SW 1271 (cell line): ENCODE data around the gene PCDHGA1.
A peak's percentile ranks its signal among the peaks of the same experiment; 100 is the strongest.

ENCODE experiments used
- DNase-seq, 2 experiments: peaks; one replicate each; lab custom pipeline; 2025; lab: John Stamatoyannopoulos, UW

The PCDHGA1 gene

DNA sequence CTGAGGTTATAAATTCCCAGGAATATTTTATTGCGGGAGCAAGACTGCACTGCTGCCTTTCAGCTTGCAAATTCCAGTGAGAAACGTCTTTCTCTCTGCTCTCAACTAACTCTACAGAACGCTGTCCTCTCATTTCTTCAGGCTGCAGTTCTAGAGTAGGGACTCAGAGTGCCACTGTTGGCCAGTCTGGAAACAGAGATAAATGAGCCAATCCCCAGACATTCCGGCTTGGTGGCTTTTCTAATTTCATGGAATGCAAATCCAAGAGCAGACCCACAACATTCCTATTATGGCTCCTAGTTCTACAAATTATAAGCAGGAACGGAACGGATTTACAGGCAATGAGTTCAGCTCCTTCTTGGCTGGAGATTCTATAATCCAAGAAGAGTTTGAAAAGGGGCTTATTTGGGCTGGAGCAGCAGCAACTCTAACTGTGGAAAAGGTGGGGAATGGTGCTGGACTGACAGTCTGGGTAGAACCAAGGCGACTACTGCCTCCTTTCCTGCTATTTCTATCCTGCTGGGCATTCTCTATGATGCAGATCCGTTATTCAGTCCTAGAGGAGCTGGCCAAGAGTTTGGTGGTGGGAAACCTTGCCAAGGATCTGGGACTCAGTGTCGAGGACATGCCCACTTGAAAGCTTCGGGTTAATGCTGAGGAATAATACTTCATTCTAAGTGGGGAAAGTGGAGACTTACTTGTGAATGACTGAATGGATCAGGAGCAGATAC, 109.3 kb downstream of the PCDHGA1 start:
- no peak for DNase-seq

DNA sequence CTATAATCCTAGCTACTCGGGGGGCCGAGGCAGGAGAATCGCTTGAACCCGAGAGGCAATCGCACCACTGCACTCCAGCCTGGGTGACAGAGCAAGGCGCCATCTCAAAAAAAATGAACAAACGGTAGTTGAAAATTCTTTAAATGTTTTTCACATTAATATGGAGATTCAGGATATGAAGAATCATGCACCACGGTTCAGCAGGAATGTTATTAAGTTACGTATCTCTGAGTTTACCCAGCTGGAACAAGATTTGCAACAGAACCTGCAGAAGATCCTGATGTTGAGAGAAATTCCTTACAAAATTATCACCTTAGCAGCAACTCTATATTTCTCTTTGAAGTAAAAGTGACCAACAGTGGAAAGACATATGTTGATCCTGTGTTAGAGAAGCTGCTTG, 110.0 kb downstream of the PCDHGA1 start:
- no peak for DNase-seq

DNA sequence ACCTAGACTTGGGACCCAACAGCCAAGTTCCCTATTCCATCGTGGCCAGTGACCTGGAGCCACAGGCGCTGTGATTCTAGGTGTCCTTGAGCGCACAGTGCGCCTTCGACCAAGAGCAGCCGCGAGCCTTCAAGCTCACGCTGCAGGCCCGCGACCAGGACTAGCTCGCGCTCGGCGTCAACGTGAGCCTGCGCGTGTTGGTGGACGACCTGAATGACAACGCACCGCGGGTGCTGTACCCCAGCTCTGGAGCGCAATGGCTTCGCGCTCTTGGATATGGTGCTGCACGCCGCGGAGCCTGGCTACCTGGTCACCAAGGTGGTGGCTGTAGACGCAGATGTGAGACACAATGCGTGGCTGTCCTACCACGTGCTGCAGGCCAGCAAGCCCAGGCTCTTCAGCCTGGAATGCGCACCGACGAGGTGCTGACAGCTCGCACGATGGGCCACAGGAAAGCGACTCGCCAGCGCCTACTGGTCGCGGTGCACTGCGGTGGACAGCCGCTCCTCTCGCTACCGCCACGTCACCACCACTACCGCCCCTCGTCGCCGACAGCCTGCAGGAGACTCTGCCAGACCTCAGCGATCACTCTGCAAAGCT, 111.4 kb downstream of the PCDHGA1 start:
- DNase-seq = no peak

DNA sequence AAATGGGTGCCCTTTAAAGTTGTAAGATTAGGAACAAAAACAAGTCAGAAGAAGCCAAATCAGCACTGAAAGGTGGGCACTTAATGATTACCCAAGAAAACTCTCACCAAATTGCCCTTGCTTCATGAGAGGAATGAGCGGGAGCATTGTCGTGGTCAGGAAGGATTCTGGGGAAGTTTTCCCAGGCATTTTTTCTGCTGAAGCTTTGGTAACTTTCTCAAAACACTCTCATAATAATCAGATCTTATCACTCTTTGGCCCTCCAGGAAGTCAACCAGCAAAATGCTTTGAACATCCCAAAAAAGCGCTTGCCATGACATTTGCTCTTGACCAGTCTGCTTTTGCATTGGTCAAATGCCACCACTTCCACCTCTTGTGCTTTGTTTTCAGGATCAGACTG, 135.0 kb downstream of the PCDHGA1 start:
- no peak for DNase-seq

DNA sequence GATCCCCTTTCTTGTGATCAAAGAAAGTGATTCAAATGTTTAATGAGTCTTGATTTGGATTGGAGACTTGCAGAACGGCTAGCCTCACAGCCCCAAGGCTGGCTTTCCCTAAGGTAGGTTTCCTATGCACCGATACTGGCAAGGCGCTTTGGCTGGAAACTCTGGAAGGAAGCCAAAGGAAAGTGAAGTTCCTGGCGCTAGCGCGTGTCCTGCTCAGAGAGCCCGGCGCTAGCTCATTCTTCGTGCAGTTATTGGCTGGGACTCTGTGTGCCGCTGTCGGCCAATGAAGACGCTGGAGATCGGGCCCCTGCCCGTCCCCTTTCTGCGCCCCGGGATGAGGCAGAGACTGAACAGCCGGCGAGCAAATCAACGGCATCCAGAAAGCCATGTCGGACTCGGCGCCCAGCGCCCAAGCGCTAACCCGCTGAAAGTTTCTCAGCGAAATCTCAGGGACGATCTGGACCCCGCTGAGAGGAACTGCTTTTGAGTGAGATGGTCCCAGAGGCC, 145.4 kb downstream of the PCDHGA1 start, which contains the start of gene PCDHGC3:
TSS of gene PCDHGC3 (plus strand) at position 342 of the 507 bp plus-strand sequence. CDS start at position 493, 151 bp downstream.
- peak; percentile 92 to 97 for DNase-seq

DNA sequence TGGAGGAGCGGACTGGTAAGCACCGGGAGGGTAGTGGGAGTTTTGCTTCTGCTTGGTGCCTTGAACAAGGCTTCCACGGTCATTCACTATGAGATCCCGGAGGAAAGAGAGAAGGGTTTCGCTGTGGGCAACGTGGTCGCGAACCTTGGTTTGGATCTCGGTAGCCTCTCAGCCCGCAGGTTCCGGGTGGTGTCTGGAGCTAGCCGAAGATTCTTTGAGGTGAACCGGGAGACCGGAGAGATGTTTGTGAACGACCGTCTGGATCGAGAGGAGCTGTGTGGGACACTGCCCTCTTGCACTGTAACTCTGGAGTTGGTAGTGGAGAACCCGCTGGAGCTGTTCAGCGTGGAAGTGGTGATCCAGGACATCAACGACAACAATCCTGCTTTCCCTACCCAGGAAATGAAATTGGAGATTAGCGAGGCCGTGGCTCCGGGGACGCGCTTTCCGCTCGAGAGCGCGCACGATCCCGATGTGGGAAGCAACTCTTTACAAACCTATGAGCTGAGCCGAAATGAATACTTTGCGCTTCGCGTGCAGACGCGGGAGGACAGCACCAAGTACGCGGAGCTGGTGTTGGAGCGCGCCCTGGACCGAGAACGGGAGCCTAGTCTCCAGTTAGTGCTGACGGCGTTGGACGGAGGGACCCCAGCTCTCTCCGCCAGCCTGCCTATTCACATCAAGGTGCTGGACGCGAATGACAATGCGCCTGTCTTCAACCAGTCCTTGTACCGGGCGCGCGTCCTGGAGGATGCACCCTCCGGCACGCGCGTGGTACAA, 146.0 kb downstream of the PCDHGA1 start:
- DNase-seq = peak in 1 of 2 experiments; percentile 70

DNA sequence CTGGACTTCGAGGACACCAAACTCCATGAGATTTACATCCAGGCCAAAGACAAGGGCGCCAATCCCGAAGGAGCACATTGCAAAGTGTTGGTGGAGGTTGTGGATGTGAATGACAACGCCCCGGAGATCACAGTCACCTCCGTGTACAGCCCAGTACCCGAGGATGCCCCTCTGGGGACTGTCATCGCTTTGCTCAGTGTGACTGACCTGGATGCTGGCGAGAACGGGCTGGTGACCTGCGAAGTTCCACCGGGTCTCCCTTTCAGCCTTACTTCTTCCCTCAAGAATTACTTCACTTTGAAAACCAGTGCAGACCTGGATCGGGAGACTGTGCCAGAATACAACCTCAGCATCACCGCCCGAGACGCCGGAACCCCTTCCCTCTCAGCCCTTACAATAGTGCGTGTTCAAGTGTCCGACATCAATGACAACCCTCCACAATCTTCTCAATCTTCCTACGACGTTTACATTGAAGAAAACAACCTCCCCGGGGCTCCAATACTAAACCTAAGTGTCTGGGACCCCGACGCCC, 146.8 kb downstream of the PCDHGA1 start:
- DNase-seq = no peak

DNA sequence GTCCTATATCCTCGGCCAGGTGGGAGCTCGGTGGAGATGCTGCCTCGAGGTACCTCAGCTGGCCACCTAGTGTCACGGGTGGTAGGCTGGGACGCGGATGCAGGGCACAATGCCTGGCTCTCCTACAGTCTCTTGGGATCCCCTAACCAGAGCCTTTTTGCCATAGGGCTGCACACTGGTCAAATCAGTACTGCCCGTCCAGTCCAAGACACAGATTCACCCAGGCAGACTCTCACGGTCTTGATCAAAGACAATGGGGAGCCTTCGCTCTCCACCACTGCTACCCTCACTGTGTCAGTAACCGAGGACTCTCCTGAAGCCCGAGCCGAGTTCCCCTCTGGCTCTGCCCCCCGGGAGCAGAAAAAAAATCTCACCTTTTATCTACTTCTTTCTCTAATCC, 147.5 kb downstream of the PCDHGA1 start:
- DNase-seq = no peak

DNA sequence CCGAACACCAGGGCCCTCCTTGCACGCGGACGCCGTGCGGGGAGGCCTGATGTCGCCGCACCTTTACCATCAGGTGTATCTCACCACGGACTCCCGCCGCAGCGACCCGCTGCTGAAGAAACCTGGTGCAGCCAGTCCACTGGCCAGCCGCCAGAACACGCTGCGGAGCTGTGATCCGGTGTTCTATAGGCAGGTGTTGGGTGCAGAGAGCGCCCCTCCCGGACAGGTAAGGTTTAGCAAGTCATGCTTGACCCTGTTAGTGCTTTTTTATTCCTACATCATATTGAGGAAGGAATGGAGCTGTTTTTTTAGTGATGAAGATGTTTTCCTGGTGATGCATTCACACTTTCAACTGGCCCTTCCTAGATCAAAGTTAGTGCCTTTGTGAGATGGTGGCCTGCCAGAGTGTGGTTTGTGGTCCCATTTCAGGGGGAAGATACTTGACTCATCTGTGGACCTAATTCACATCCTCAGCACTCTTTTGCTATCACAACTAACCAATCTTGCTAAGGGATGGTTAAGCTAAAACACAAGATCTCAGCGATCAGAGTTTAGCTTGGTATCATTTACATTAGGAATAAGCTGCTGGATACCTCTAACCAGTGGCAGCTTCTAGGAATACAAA, 148.1 kb downstream of the PCDHGA1 start:
- DNase-seq = no peak

DNA sequence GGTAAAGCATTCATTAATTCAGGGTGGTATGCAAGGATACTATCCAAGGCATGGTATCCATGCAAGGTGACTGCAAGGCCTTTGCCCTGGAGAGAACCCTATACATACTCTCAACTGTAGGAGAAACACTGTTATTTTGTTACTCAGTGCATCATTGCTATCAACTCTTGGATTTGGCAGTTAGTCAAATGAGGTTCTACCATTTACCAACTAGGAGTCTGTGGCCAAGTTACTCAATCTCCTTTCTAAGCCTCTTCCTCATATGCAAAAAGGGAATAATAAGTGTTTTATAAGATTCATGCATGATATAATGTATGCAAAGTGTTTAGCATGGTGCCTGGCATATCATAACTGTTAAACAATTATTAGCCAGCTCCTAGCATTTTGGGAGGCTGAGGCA, 149.5 kb downstream of the PCDHGA1 start:
- DNase-seq = no peak

DNA sequence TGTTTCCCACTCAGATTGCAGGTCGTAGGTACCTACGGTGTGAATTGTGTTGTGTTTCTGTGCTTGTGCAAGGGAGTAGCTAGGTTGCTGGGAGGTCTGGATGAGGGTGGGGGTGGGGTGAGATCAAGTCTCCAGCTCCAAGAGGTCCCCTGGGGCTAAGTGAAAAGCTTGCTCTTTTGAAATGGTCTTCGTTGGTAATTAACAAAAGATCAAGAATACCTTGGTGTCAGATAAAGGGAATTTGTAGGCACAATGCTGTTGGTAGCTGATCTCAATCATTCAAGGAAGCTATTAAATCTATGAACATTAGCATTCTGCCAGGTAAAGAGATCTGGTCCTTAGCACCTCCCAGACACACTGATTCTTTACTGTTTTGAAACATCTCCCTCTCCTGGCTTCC, 153.6 kb downstream of the PCDHGA1 start:
- no peak for DNase-seq

DNA sequence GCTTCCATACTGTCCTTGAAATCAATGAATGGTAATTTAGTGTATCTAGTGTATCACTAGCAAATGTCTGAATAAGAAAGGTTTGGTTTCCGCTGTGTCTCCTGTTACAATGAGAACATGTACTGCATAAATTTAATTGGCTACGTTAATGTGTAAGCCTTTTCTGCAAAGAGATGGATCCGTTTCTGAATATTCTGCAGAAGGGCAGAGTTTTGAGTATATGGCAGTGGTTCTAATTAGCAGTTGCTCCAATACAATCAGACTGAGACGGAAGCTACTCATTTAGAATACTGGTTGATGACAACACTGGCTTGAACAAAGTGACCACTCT, 154.0 kb downstream of the PCDHGA1 start:
- no peak for DNase-seq

DNA sequence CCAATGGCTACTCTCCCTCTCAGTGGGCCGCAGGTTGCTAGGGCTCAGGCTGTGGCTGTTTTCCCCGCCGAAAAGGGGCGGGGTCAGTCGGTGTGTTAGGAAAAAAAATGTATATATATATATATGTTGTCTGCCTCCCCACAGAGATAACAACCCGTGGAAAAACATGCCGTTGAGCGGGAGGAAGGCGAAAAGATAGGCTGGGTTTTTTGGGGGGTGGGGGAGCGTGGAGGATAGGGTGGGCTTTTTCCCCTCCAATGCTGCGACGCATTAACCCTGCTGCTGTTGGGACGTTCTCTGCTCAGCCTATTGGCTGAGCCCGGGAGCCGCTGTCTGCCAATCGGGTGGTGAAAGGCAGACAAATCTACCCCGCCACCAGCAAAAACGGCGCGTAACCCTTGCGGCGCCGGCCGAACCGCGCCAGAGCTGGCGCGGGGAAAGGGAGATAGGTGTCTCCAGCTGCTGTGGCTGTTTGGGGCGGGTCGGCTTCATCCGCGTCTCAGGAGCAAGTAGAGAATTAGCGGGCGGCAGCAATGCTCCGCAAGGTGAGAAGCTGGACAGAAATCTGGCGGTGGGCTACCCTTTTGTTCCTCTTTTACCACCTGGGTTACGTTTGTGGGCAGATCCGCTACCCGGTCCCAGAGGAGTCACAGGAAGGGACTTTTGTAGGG, 154.5 kb downstream of the PCDHGA1 start, which contains the start of gene PCDHGC4:
TSS of gene PCDHGC4 (plus strand) at position 390 of the 671 bp plus-strand sequence. CDS start at position 534, 144 bp downstream.
- no peak for DNase-seq

DNA sequence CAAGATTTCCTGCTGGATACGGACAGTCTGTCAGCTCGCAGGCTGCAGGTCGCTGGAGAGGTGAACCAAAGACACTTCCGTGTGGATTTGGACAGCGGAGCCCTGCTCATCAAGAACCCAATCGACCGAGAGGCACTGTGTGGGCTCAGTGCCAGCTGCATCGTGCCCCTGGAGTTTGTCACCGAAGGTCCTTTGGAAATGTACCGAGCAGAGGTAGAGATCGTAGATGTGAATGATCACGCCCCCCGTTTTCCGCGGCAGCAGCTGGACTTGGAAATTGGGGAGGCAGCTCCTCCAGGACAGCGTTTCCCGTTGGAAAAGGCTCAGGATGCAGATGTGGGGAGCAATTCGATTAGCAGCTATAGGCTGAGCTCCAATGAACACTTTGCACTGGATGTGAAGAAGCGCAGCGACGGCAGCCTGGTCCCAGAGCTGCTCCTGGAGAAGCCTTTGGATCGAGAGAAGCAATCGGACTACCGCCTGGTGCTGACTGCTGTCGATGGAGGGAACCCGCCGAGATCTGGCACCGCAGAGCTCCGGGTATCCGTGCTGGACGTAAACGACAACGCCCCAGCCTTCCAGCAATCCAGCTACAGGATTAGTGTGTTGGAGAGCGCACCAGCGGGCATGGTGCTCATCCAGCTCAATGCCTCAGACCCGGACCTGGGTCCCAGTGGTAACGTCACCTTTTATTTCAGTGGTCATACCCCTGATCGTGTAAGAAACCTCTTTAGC, 155.2 kb downstream of the PCDHGA1 start:
- no peak for DNase-seq

DNA sequence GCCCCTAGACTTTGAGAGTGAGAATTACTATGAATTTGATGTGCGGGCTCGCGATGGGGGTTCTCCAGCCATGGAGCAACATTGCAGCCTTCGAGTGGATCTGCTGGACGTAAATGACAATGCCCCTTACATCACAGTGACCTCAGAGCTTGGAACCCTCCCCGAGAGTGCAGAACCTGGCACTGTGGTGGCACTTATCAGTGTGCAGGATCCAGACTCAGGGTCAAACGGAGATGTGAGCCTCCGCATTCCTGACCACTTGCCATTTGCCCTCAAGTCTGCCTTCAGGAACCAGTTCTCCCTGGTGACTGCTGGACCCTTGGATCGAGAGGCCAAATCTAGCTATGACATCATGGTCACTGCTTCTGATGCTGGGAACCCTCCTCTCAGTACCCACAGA, 155.8 kb downstream of the PCDHGA1 start:
- no peak for DNase-seq

DNA sequence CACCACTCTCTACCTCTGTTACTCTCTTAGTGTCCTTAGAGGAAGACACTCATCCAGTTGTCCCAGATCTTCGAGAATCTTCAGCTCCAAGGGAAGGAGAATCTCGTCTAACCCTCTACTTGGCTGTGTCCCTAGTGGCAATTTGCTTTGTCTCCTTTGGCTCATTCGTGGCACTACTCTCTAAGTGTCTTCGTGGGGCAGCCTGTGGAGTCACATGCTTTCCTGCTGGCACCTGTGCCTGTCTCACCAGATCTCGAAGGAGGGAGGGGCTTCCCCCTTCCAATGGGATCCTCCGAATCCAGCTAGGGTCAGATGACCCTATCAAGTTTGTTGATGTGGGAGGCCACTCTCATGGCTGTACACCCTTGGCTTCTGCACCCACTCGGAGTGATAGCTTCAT, 156.8 kb downstream of the PCDHGA1 start:
- DNase-seq = no peak

DNA sequence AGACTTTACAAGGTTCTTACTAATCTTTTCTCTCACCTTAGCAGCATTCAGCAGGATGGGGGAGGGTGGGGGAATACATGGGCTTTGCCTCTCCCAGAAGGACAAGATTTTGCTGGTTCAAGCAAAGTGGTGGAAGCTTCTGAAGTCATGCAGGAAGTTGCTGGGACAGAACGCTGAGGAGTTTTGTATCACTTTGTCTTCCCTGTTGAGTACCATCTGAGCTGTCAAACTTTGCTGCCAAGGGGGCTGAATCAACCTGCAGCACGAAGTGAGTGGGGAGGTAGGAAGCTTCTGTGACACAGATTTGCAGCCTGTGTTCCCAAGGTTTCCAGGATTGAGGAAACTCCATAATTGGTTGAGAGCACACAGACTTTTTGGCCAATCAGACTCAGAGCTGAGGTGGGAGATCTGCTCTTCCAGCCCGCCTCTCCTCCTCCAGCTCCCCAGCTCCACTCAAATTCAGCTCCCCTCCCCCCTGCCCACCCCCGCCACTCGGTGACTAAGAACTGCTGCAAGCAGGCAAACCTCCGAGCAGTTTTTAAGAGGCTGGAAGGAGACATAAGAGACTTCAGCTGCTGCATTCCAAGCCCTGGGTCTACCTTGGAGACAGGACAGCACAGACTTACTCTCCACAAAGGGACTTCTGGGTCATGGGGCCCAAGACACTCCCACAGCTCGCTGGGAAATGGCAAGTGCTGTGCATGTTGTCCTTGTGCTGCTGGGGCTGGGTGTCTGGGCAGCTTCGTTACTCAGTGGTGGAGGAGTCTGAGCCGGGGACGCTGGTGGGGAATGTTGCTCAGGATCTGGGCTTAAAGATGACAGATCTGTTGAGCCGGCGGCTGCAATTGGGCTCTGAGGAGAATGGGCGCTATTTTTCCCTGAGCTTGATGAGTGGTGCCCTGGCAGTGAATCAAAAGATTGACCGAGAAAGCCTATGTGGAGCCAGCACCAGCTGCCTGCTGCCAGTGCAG, 158.6 kb downstream of the PCDHGA1 start, which contains the start of gene PCDHGC5:
TSS of gene PCDHGC5 (plus strand) at position 491 of the 971 bp plus-strand sequence. CDS start at position 651, 160 bp downstream.
- no peak for DNase-seq

DNA sequence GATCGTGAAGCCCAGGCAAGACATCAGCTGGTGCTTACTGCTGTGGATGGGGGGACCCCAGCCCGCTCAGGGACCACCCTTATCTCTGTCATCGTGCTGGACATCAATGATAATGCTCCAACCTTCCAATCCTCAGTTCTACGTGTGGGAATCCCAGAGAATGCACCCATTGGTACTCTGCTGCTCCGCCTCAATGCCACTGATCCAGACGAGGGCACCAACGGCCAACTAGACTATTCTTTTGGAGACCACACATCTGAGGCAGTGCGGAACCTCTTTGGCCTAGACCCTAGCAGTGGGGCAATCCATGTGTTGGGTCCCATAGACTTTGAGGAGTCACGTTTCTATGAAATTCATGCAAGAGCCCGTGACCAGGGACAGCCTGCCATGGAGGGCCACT, 159.5 kb downstream of the PCDHGA1 start:
- DNase-seq = no peak

DNA sequence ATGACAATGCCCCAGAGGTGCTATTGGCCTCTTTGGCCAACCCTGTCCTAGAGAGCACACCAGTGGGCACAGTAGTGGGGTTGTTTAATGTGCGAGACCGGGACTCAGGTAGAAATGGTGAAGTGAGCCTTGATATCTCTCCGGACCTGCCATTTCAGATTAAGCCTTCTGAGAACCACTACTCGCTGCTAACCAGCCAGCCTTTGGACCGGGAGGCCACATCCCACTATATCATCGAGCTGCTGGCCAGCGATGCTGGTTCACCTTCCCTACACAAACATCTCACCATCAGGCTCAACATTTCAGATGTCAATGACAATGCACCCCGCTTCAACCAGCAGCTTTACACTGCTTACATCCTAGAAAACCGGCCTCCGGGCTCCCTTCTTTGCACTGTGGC, 160.0 kb downstream of the PCDHGA1 start:
- DNase-seq = no peak
